BJ (cell line): ENCODE data around the gene ESRRG. TPM values are rescaled to one million over a fixed set of nuclear protein-coding genes. Genes with fewer than 3 reads are reported as not detected.

Experiments
- CTCF ChIA-PET: fragments of 350-600 bp; formaldehyde crosslinking; extraction: SDS; loops from one replicate; lab custom pipeline; 2021; ENCODE audit warnings: antibody characterized with exemption, inconsistent platforms; lab: Yijun Ruan, JAX
- POLR2A ChIA-PET: fragments of 300-600 bp; sonication (Branson Sonifier 250); formaldehyde crosslinking; extraction: SDS; loops from one replicate; lab custom pipeline; 2021; ENCODE audit warnings: antibody characterized with exemption; lab: Charles Lee
- DNase-seq: peaks from one replicate; pipeline ENCODE4 v3.0.0-alpha.2; 2011; ENCODE audit warnings: low read depth
- H3K27me3 ChIP-seq: 2 replicates; pipeline ENCODE4 v1.6.0; 2011; ENCODE audit warnings: low read length; ENCODE audit not compliant: control insufficient read depth, insufficient read depth
- H3K36me3 ChIP-seq: 2 replicates; pipeline ENCODE4 v1.5.1; 2011; ENCODE audit warnings: low read length; ENCODE audit not compliant: control insufficient read depth, insufficient read depth
- H3K4me3 ChIP-seq: 2 replicates; pipeline ENCODE4 v1.5.1; 2011; ENCODE audit warnings: low read depth, mild to moderate bottlenecking, control low read depth, low read length
- polyA plus RNA-seq: library from polyadenylated mRNA; depleted of rRNA; stranded (reverse); fragments of >200 nt; gene quantifications from 2 replicates; pipeline ENCODE4 v1.2.3, GENCODE V29; 2011
- TF ChIP-seq, protein P1 (sequence below): IDR thresholded peaks from 2 replicates; pipeline ENCODE4 v1.5.1; 2011; ENCODE audit warnings: low read depth, mild to moderate bottlenecking, control low read depth, inconsistent platforms, low read length, moderate library complexity; ENCODE audit not compliant: insufficient read depth

The ESRRG gene
- polyA plus RNA-seq, 1 experiment: 0.05 TPM

DNA sequence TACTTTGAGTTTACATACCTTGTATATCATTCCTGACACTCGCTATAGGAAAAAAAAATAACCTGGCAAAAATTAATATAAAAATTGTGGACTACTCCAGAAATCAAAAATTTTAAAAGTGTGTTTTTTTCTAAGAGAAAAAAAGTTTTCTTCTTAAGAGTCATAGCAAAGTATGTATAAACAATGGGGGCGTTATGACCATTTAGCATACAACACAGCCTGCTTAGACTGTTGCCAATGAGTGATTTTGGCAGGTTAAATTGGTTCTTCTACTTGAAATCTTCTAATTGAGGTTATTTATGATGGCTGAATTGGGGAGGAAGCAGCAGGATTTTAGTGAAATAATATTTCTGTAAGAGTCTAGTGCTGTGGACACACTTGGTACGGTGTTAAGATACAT, 169.5 kb downstream of the ESRRG start:
- Histone ChIP-seq H3K36me3 (no peaks in the 10 kb centered on the region), H3K4me3 (no peak overlapping the region), H3K27me3 (no peaks in the 10 kb centered on the region)
- TF ChIP-seq, protein P1, sequence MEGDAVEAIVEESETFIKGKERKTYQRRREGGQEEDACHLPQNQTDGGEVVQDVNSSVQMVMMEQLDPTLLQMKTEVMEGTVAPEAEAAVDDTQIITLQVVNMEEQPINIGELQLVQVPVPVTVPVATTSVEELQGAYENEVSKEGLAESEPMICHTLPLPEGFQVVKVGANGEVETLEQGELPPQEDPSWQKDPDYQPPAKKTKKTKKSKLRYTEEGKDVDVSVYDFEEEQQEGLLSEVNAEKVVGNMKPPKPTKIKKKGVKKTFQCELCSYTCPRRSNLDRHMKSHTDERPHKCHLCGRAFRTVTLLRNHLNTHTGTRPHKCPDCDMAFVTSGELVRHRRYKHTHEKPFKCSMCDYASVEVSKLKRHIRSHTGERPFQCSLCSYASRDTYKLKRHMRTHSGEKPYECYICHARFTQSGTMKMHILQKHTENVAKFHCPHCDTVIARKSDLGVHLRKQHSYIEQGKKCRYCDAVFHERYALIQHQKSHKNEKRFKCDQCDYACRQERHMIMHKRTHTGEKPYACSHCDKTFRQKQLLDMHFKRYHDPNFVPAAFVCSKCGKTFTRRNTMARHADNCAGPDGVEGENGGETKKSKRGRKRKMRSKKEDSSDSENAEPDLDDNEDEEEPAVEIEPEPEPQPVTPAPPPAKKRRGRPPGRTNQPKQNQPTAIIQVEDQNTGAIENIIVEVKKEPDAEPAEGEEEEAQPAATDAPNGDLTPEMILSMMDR: no peak
- ChIA-PET CTCF (interaction anchor here (0.6 kb wide), 1 partner anchor 196 kb away, joined by 3 read pairs; no protein-coding TSS in a partner anchor), POLR2A (no interaction called here)
- DNase-seq: no peak

DNA sequence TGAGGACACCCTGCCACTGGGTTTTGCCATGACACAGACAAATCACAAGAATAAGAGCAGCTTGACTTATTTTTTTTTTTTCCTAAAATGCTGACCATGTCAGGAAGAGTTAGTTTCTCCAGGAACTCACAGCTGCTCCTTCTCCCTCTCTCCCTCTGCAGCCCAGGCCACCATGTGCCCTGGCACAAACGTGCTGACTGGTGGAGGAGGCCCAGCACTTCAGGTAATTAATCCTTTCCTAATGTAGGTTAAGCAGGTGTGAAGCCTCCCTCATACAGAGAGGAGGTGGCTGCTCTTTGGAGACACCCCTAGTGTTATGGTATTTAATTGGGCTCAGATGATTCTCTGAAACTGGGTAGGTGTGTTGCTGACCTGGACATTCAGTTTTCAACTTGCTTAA, 170.2 kb downstream of the ESRRG start:
- no peak for DNase-seq
- Histone ChIP-seq H3K27me3 (no peaks in the 10 kb centered on the region), H3K36me3 (no peaks in the 10 kb centered on the region), H3K4me3 (no peak overlapping the region)
- TF ChIP-seq, protein P1: no peak
- ChIA-PET POLR2A (no interaction called here), CTCF (interaction anchor here (0.6 kb wide), 1 partner anchor 137 kb away, joined by 4 read pairs; no protein-coding TSS in a partner anchor)

DNA sequence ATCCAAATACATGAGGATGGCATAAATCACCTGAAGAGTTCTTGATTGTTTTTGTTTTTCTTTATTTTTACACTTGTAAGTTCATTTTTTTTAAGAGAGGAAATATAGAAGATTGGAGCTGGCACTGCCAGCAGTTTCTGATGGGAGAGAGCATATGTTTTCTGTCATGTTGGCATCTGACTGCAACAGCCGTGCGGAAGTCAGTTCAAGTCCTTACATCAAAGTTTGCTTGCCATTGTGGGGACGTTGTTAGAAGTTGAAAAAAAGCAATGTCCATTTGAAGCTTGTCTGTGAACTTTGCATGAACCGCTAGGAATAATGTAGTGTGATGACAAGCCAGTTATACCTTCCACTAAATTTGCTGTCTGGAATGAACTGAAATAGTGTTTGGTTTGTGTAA, 173.4 kb downstream of the ESRRG start:
- no peaks in the 10 kb centered on the region for H3K36me3 ChIP-seq
- CTCF ChIA-PET: no interaction called here
- TF ChIP-seq, protein P1: no peak
- POLR2A ChIA-PET: no interaction called here
- H3K27me3 ChIP-seq: no peaks in the 10 kb centered on the region
- no peak for DNase-seq
- H3K4me3 ChIP-seq: no peak overlapping the region

DNA sequence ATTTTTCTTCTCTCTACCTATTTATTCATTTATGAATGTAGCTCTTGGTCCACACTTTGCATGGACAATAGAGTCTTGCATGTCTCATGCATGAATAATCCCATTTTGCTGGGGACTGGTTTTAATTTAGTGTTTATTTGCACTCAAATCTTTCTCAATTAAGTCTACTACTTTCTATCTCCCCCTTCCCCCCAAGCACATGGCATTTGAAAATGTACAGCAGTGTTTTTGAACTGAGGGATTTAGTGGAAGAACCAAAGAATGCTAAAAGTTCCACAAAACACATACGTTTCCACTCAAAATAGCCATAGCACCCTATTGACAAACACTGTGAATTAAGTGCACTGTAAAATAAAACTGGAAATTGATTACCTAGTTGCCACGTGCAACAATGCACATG, 180.5 kb downstream of the ESRRG start:
- TF ChIP-seq, protein P1: no peak
- Histone ChIP-seq H3K27me3 (no peaks in the 10 kb centered on the region), H3K4me3 (no peak overlapping the region), H3K36me3 (no peaks in the 10 kb centered on the region)
- ChIA-PET POLR2A (no interaction called here), CTCF (no interaction called here)
- DNase-seq: no peak

DNA sequence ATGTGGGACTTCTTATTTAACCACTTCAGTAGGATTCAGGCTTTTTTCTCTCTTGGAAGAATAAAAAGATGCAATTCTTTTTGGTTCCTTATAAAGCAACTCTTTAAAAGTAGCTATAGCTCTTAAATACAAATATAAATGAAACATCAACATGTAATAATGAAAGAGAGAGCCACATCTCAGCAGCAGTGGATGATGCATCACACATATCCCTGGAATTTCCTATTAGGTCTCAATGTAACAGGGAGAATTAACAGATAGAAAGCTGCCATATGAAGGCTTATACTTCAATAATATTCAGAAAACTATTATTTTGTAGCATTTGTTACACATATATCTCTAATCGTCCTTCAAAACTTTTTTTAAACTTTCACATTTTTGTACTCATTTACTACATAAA, 181.0 kb downstream of the ESRRG start:
- TF ChIP-seq, protein P1: no peak
- POLR2A ChIA-PET: no interaction called here
- H3K4me3 ChIP-seq: no peak overlapping the region
- no peaks in the 10 kb centered on the region for H3K27me3 ChIP-seq
- H3K36me3 ChIP-seq: no peaks in the 10 kb centered on the region
- DNase-seq: no peak
- CTCF ChIA-PET: no interaction called here
